K562 (cell line): ENCODE results near the gene GPR4. TPM values are rescaled to one million over a fixed set of nuclear protein-coding genes. Genes with fewer than 3 reads are reported as not detected.

Experiments used
- ATF3 ChIP-seq, 2 experiments: fragments of 450-650 bp in 1 of 2; sonication (generic) in 1 of 2; formaldehyde crosslinking in 1 of 2; IDR thresholded peaks in 1 of 2; conservative IDR thresholded peaks in 1 of 2; 2 replicates each; pipeline versions ENCODE4 v1.6.1 to v1.8.1; 2016 to 2023; ENCODE audit warnings: mild to moderate bottlenecking in 2 of 2, moderate library complexity in 2 of 2, inconsistent platforms in 1 of 2, missing genetic modification reagents in 1 of 2
- BCLAF1 ChIP-seq, 2 experiments: fragments of 450-650 bp in 1 of 2; IDR thresholded peaks; 2 replicates each; pipeline ENCODE4 v1.6.1; 2011 to 2017; ENCODE audit warnings: low read depth in 2 of 2, antibody characterized with exemption in 1 of 2, borderline replicate concordance in 1 of 2, low read length in 1 of 2, mild to moderate bottlenecking in 1 of 2, mixed read lengths in 1 of 2; ENCODE audit not compliant: control insufficient read depth in 1 of 2
- BHLHE40 ChIP-seq: IDR thresholded peaks from 2 replicates; pipeline ENCODE4 v1.6.1; 2011; ENCODE audit warnings: low read length, improper control_type of control experiment
- GTF3C2 ChIP-seq: IDR thresholded peaks from 3 replicates; pipeline ENCODE4 v1.6.1; 2011; ENCODE audit warnings: borderline replicate concordance, mild to moderate bottlenecking, moderate library complexity; ENCODE audit not compliant: insufficient read length; ENCODE audit errors: extremely low read depth
- SMARCA5 ChIP-seq: fragments of 450-650 bp; IDR thresholded peaks from 2 replicates; pipeline ENCODE4 v1.6.1; 2016
- UBTF ChIP-seq, 2 experiments: IDR thresholded peaks; 2 replicates each; pipeline ENCODE4 v1.6.1; 2012; ENCODE audit warnings: improper control_type of control experiment in 2 of 2, low read depth in 2 of 2, low read length in 2 of 2, borderline replicate concordance in 1 of 2
- USF1 ChIP-seq: sonication (generic); formaldehyde crosslinking; IDR thresholded peaks from 2 replicates; pipeline ENCODE4 v1.9.0; 2022; ENCODE audit warnings: mild to moderate bottlenecking, missing genetic modification reagents
- ZNF445 ChIP-seq: fragments of 250-450 bp; sonication (Bioruptor Pico); IDR thresholded peaks from 2 replicates; pipeline ENCODE4 v1.4.0; 2020; ENCODE audit warnings: low read depth, mild to moderate bottlenecking, moderate library complexity
- polyA plus RNA-seq, 8 experiments: library from polyadenylated mRNA; depleted of rRNA in 4 of 8; stranded (reverse) in 5 of 8; unstranded in 3 of 8; fragments of >200 nt; fragmentation: Nextera tagmentation in 2 of 8; fragmentation: Illumina TruSeq in 1 of 8; extraction: Ambion mirVana in 2 of 8; extraction: Trizol in 1 of 8; gene quantifications; 2 replicates each; pipeline versions ENCODE4 v1.2.1 to v1.2.3, GENCODE V29; 2011 to 2014; ENCODE audit warnings: inconsistent platforms in 1 of 8, missing spikeins in 1 of 8
- total RNA-seq, 7 experiments: library from RNA; depleted of rRNA in 6 of 7; stranded (reverse); fragments of >200 nt in 6 of 7; fragmentation: Illumina TruSeq in 2 of 7; extraction: Trizol in 2 of 7; gene quantifications; 2 replicates each; pipeline versions ENCODE4 v1.2.1 to v1.2.3, GENCODE V29; 2011 to 2021; ENCODE audit warnings: low replicate concordance in 1 of 7

GPR4 gene
- total and polyA plus RNA-seq, 9 of the 15 experiments (the other 6 are each of a cell fraction or from before 2014, with no cell fraction given) = 0.03 to 0.09 (median 0.04) TPM; not detected in 5

GRCh38 chr19:45615795-45616703 is 14.0 kb upstream of the GPR4 start (continued):
- peak; percentile 77 for TF ChIP-seq USF1 (CRISPR knock-in tag)
- no peak for TF ChIP-seq SMARCA5
- TF ChIP-seq BCLAF1 (IDR thresholded peaks at IDR 0.05; ENCODE audit: borderline replicate concordance in 1 of 2, control insufficient read depth in 1 of 2, low read depth in 2 of 2, low read length in 1 of 2) = no peak
- TF ChIP-seq ATF3 (IDR thresholded peaks at IDR 0.05) = no peak
- TF ChIP-seq ATF3 (CRISPR knock-in tag; conservative IDR thresholded peaks at IDR 0.05) = no peak
- no peak for TF ChIP-seq ZNF445 (CRISPR knock-in tag)
- TF ChIP-seq BHLHE40 = peak; percentile 99
- TF ChIP-seq UBTF (IDR thresholded peaks at IDR 0.05; ENCODE audit: borderline replicate concordance in 1 of 2, low read depth in 2 of 2, low read length in 2 of 2) = no peak
- no peak for TF ChIP-seq GTF3C2
